GM12865 (cell line): Measurements from ENCODE around the gene MIEN1.
"Not testable (repeated sequence)": the region's sequence is repeated elsewhere in the genome, so short reads cannot be mapped to it uniquely, and the experiment has no call there.

Experiments used
- DNase-seq: peaks from one replicate; pipeline ENCODE4 v3.0.0; 2010; ENCODE audit warnings: low read depth
- H3K4me3 ChIP-seq: 2 replicates; pipeline ENCODE4 v1.5.1; 2011; ENCODE audit warnings: mild to moderate bottlenecking, low read depth, low read length, control low read depth
- TF ChIP-seq, protein P1 (sequence below): IDR thresholded peaks from 2 replicates; pipeline ENCODE4 v1.5.1; 2011; ENCODE audit warnings: low read length, control low read depth, low read depth, inconsistent platforms; ENCODE audit not compliant: insufficient read depth; ENCODE audit errors: missing control alignments

MIEN1 gene

GRCh38 chr17:39717660-39718059 lies 12.7 kb downstream of the MIEN1 start:
- H3K4me3 ChIP-seq = no peak overlapping the region
- DNase-seq = no peak
- TF ChIP-seq, protein P1, sequence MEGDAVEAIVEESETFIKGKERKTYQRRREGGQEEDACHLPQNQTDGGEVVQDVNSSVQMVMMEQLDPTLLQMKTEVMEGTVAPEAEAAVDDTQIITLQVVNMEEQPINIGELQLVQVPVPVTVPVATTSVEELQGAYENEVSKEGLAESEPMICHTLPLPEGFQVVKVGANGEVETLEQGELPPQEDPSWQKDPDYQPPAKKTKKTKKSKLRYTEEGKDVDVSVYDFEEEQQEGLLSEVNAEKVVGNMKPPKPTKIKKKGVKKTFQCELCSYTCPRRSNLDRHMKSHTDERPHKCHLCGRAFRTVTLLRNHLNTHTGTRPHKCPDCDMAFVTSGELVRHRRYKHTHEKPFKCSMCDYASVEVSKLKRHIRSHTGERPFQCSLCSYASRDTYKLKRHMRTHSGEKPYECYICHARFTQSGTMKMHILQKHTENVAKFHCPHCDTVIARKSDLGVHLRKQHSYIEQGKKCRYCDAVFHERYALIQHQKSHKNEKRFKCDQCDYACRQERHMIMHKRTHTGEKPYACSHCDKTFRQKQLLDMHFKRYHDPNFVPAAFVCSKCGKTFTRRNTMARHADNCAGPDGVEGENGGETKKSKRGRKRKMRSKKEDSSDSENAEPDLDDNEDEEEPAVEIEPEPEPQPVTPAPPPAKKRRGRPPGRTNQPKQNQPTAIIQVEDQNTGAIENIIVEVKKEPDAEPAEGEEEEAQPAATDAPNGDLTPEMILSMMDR = no peak

- TF ChIP-seq, protein P1 = no peak
- no peak for DNase-seq
- H3K4me3 ChIP-seq = no peak overlapping the region
Measured at GRCh38 chr17:39716879-39717536, 13.3 kb downstream of the MIEN1 start.

- TF ChIP-seq, protein P1 = no peak
- DNase-seq = no peak
Measured at GRCh38 chr17:39716073-39716818, 14.1 kb downstream of the MIEN1 start.

GRCh38 chr17:39715375-39716072 lies 14.8 kb downstream of the MIEN1 start:
- DNase-seq = no peak
- TF ChIP-seq, protein P1 = no peak
- H3K4me3 ChIP-seq = no peak overlapping the region

More at GRCh38 chr17:39716073-39716818, 14.1 kb downstream of the MIEN1 start:
- no peak overlapping the region for H3K4me3 ChIP-seq

DNA sequence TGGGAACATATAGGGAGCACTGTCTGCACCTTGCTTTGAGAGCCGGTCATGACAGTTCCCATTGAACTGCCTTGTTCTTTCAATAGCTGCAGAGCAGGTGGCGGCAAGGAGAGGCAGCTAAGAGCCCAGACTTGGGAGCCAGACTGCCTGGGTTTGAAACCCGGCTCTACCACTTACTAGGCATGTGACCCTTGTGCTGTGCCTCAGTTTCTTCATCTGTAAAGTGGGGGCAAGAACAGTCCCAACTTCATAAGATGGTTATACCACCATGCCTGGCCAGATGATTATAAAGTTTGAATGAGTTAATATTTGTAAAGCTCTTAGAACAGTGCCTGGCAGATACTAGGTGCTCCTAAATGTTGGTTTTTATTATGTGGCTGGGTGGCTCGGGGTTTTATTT lies 16.1 kb downstream of the MIEN1 start:
- DNase-seq = no peak
- no peak overlapping the region for H3K4me3 ChIP-seq
- TF ChIP-seq, protein P1 = no peak

DNA sequence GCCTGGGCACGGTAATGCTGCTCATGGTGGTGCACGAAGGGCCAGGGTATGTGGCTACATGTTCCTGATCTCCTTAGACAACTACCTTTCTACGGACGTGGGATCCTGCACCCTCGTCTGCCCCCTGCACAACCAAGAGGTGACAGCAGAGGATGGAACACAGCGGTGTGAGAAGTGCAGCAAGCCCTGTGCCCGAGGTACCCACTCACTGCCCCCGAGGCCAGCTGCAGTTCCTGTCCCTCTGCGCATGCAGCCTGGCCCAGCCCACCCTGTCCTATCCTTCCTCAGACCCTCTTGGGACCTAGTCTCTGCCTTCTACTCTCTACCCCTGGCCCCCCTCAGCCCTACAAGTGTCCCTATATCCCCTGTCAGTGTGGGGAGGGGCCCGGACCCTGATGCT lies 18.5 kb downstream of the MIEN1 start:
- DNase-seq = no peak
- H3K4me3 ChIP-seq = no peak overlapping the region
- TF ChIP-seq, protein P1 = no peak

GRCh38 chr17:39711071-39711470 lies 19.3 kb downstream of the MIEN1 start:
- not testable (repeated sequence) for DNase-seq, H3K4me3 ChIP-seq
